Activated CD4-positive, alpha-beta memory T cell treated with anti-CD3 and anti-CD28 coated beads for 36 hours (primary cell): Measurements from ENCODE around the gene SPECC1L. TPM values are rescaled to one million over a fixed set of nuclear protein-coding genes. Genes with fewer than 3 reads are reported as not detected.

ENCODE experiments used
- CTCF ChIA-PET: fragments of 350-600 bp; sonication (Branson Sonifier 250); formaldehyde crosslinking; loops from one replicate; lab custom pipeline; 2021; ENCODE audit warnings: antibody characterized with exemption, inconsistent platforms; lab: Charles Lee
- POLR2A ChIA-PET: fragments of 350-600 bp; sonication (Branson Sonifier 250); formaldehyde crosslinking; loops from one replicate; lab custom pipeline; 2021; ENCODE audit warnings: antibody characterized with exemption; lab: Charles Lee
- DNase-seq: peaks from one replicate; pipeline ENCODE4 v3.0.0-alpha.2; 2020
- H3K27ac Mint-ChIP-seq: one replicate; pipeline ENCODE4 v1.8.0; 2021; ENCODE audit warnings: mixed read lengths
- H3K27me3 Mint-ChIP-seq: one replicate; pipeline ENCODE4 v1.8.0; 2021; ENCODE audit warnings: mixed read lengths
- H3K36me3 Mint-ChIP-seq: one replicate; pipeline ENCODE4 v1.8.0; 2021; ENCODE audit warnings: mixed read lengths
- H3K4me1 Mint-ChIP-seq: one replicate; pipeline ENCODE4 v1.8.0; 2021; ENCODE audit warnings: low read depth, mixed read lengths
- H3K4me3 Mint-ChIP-seq: one replicate; pipeline ENCODE4 v1.8.0; 2021; ENCODE audit warnings: mild to moderate bottlenecking, mixed read lengths
- H3K9me3 Mint-ChIP-seq: one replicate; pipeline ENCODE4 v1.8.0; 2021; ENCODE audit warnings: mixed read lengths
- intact Hi-C: fragments of 100-400 bp; cut with micrococcal nuclease; formaldehyde crosslinking; loops from one replicate; pipeline ENCODE4 v1.15.1; 2023
- total RNA-seq, 2 experiments: library from RNA; stranded (reverse); gene quantifications; one replicate each; pipeline ENCODE4 v1.2.3, GENCODE V29; 2021

The SPECC1L gene
- total RNA-seq, 2 experiments from 2014 or later, result 27.7 to 34.3 TPM

DNA sequence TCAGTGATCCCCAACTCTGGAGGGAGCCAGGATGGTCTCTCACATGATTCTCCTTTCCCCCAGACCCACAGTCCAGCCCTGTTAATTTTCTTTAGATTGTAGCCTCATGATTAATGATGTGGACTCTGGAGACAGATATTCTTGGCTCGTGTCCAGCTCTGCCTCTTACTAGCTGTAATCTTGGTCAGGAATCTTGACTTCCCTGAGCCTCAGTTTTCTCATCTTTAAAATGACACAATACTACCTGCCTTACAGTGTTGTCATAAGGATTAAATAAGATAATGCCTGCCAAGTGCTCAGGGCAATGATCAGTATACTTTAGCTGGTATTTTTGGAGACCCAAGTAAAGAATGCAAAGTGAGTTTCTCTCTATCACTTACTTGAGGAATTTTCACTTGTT lies 60.0 kb downstream of the SPECC1L start:
- ChIA-PET POLR2A (no interaction called here), CTCF (interaction anchor here (2.3 kb wide), 1 partner anchor 191 kb away, joined by 6 read pairs; no protein-coding TSS in a partner anchor)
- no peaks in the 10 kb centered on the region for H3K27me3 Mint-ChIP-seq
- H3K4me3 Mint-ChIP-seq, result no peak overlapping the region
- intact Hi-C loops, result no loop called here
- H3K27ac Mint-ChIP-seq, result no peak overlapping the region
- H3K4me1 Mint-ChIP-seq, result peaks cover 16% of the 10 kb centered on the region
- no peaks in the 10 kb centered on the region for H3K9me3 Mint-ChIP-seq
- no peak for DNase-seq
- peaks cover 33% of the 10 kb centered on the region for H3K36me3 Mint-ChIP-seq

DNA sequence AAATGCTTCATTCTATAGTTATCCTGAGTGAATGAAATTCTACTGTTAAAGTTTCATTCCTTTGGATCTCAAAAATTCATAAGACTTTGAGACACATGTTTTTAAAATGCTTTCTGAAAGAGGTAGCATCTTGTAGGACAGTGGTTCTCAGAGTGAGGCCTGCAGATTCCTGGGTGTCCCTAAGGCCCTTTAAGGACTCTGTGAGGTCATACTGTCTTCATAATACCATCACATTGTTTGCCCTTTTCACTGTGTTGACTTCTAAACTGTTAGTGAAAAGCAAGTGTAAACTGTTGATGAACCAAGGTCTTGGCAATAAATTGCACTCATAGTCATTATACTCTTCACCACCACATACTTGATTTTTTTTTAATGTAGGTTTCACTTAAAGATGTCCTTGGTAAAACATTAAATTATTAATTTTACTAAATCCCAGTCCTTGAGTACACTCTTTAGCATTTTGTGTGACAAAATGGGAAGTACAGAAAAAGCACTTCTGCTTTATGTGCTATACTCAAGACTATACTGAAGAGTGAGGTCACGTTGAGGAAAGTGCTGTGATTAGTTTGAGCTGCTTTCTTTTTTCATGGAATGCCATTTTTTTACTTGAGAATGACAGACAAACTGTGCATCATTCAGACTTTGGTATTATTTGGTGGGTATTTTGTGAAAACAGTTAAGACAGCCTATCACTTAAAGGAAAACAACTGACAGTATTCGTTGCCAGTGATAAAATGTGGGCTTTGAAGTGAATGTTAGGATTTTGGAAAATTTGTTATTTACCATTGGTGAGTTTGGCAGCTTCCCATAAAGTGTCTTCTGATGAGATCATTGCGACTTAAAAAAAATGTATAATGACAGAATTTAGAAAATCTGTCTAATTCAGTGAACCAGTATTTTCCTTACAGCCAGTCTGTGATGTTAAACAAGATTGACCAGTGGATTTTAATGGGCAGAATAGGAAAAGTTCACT lies 61.1 kb downstream of the SPECC1L start:
- intact Hi-C loops, result no loop called here
- no peaks in the 10 kb centered on the region for H3K27me3 Mint-ChIP-seq
- CTCF ChIA-PET, result interaction anchor here (0.7 to 2.3 kb wide), 2 partner anchors 80 to 190 kb away, joined by 4 to 6 read pairs; no protein-coding TSS in a partner anchor

DNA sequence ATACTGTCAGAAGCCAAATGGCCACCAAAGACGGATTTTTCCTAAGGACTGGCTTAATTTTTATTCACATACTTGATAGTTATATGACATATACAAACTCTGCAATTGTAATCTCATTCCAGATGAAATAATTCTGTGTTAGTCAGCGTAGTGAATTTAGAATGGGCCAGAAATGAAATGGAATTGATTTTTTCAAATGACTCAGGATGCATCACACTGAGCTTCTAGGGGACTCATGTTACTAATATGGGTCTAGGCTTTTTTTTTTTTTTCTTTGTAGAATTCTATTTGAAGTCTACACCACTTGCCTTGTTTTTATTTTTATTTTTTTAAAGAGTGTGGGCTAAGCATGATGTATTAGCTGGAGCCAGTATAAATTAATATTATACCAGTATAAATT lies 62.7 kb downstream of the SPECC1L start:
- no peak for DNase-seq
- intact Hi-C loops, result no loop called here
- ChIA-PET POLR2A (no interaction called here), CTCF (no interaction called here)
- Mint-ChIP-seq H3K4me1 (peaks cover 11% of the 10 kb centered on the region), H3K27me3 (no peaks in the 10 kb centered on the region), H3K4me3 (no peak overlapping the region), H3K9me3 (no peaks in the 10 kb centered on the region), H3K36me3 (peaks cover 31% of the 10 kb centered on the region), H3K27ac (no peak overlapping the region)

More for the DNA sequence above, 61.1 kb downstream of the SPECC1L start:
- H3K27ac Mint-ChIP-seq, result no peak overlapping the region
- H3K9me3 Mint-ChIP-seq, result no peaks in the 10 kb centered on the region
- H3K4me1 Mint-ChIP-seq, result peaks cover 11% of the 10 kb centered on the region
- no peak overlapping the region for H3K4me3 Mint-ChIP-seq
- POLR2A ChIA-PET, result interaction anchor here (0.6 kb wide), 2 partner anchors 9 kb away, joined by 3 read pairs; no protein-coding TSS in a partner anchor
- DNase-seq, result no peak
- peaks cover 31% of the 10 kb centered on the region for H3K36me3 Mint-ChIP-seq

DNA sequence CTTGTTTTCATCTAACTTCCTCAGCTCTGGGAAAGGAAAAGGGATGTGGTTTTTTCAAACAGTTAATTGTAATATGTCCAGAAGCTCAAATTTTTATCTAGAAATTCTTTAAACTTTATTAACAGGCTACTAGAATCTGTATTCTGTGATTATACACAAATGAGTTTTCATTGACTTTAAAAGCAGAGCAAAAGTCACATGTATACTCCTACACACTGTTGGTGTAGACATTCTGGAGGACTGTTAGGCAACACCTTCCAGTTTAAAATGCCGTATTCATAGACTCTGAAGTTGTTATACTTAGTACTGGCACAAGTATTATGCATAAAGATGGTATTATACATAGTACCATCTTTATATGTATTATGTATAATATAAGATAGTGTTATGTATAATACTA lies 64.9 kb downstream of the SPECC1L start:
- no peaks in the 10 kb centered on the region for H3K9me3 Mint-ChIP-seq
- DNase-seq, result no peak
- ChIA-PET POLR2A (no interaction called here), CTCF (no interaction called here)
- intact Hi-C loops, result no loop called here
- H3K27me3 Mint-ChIP-seq, result no peaks in the 10 kb centered on the region
- H3K27ac Mint-ChIP-seq, result no peak overlapping the region
- peaks cover 1% of the 10 kb centered on the region for H3K4me1 Mint-ChIP-seq
- no peak overlapping the region for H3K4me3 Mint-ChIP-seq
- peaks cover 22% of the 10 kb centered on the region for H3K36me3 Mint-ChIP-seq

DNA sequence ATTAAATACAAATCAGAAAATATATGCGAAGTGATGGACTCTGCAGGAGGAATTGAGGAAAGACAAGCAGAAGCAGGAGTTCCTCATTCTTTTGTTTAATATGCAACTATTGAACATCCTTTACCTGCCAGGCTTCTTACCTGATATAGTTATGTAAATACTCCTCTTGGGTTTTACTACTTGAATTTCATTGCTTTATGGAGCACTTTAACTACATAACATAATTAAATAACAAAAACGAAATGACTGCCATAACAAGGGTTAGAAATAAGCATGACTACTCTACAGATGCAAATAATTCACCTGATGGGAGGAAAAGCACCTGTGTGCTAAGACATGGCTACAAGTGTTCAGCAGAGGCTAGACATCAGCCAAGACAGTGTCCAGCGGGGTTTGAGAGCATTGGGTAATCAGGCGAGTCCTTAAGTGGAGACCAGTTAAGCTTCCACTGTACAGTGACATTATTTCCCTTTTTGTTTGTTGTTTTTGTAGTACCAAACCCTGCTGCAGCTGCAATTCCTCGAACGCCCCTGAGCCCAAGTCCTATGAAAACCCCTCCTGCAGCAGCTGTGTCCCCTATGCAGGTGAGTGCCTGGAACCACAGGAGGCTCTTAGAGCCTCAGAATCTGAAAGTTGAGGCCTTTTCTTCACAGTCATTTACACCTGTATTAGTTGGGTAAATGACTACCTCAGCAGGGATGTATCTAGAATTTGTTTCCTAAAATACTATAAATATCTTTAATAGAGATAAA lies 67.4 kb downstream of the SPECC1L start:
- Mint-ChIP-seq H3K4me1 (peaks cover 1% of the 10 kb centered on the region), H3K27me3 (no peaks in the 10 kb centered on the region), H3K27ac (no peak overlapping the region), H3K4me3 (no peak overlapping the region), H3K9me3 (no peaks in the 10 kb centered on the region), H3K36me3 (peaks cover 23% of the 10 kb centered on the region)
- ChIA-PET CTCF (no interaction called here), POLR2A (no interaction called here)
- no peak for DNase-seq
- intact Hi-C loops, result no loop called here

DNA sequence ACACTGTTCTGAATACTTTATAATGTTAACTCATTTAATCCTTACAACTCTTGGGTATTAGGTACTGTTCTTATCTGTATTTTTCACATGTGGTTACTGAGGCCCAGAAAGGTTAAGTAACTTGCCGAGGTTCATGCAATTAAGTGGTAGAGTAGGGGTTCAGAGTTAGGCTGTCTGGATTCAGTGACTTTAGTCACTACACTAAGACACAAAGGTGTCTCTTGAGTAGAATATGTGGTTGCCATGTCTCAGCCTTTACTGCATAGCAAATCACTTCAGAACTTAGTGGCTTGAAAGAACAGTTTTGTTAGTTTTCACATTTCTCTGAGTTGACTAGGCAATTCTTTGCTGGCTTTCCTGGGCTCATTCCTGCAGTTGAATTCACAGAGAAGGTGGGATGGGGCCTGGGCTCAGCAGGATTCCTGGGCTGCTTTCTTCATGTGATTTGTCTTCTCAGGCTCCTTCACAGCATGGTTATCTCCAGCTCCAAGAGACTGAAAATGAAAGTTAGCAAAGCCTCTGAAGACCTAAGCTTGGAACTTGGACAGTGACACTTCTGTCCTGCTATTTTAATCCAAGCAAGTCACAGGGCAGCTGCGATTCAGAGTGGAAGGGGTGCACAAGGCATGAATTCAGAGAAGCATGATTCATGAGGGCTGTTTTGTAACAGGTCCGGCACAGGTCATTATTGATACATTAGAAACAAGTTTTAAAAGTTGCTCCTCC lies 68.3 kb downstream of the SPECC1L start:
- intact Hi-C loops, result no loop called here
- Mint-ChIP-seq H3K27ac (no peak overlapping the region), H3K4me3 (no peak overlapping the region), H3K4me1 (peaks cover 1% of the 10 kb centered on the region), H3K36me3 (peaks cover 24% of the 10 kb centered on the region), H3K9me3 (no peaks in the 10 kb centered on the region), H3K27me3 (no peaks in the 10 kb centered on the region)
- no peak for DNase-seq
- CTCF ChIA-PET, result no interaction called here
- POLR2A ChIA-PET, result no interaction called here

DNA sequence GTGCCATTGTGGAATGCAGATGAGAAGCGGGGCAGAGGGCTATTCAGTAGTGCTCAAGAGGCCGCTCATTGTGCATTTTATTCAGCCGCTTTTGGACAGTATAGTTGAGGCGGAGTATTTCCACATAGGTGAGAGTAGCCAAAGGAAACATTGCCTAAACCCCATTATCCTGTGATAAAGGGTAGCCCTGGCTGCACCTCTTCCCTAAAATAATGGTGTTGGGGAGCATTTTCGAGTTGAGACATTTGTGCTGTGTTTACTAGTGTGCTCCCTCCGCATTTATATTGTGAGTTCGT lies 68.8 kb downstream of the SPECC1L start:
- Mint-ChIP-seq H3K9me3 (no peaks in the 10 kb centered on the region), H3K27ac (no peak overlapping the region), H3K36me3 (peaks cover 26% of the 10 kb centered on the region), H3K4me3 (no peak overlapping the region), H3K4me1 (peaks cover 1% of the 10 kb centered on the region), H3K27me3 (no peaks in the 10 kb centered on the region)
- CTCF ChIA-PET, result no interaction called here
- DNase-seq, result no peak
- POLR2A ChIA-PET, result no interaction called here
- intact Hi-C loops, result no loop called here

DNA sequence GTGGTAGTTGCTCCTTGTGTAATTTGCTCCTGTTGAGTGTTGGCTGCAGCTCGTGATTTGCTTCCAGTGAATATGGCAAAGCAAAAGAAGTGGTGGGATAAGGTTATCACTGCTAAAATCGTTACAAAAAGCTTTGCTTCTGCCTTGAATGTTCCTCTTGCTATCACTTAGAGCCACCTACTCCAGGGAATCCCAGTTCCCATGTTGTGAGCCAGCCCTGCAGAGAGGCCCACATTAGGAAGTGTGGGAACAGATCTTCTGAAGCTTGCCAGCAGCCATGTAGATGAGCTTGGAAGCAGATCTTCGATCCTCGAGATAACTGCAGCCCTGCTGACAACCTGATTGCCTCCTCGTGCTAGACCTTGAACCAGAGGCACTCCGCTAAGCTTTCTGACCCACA lies 71.0 kb downstream of the SPECC1L start:
- CTCF ChIA-PET, result interaction anchor here (1.2 kb wide), 1 partner anchor 83 kb away, joined by 3 read pairs; no protein-coding TSS in a partner anchor
- Mint-ChIP-seq H3K27ac (no peak overlapping the region), H3K36me3 (peaks cover 22% of the 10 kb centered on the region), H3K4me3 (no peak overlapping the region), H3K27me3 (no peaks in the 10 kb centered on the region), H3K9me3 (no peaks in the 10 kb centered on the region), H3K4me1 (no peaks in the 10 kb centered on the region)
- intact Hi-C loops, result no loop called here
- no peak for DNase-seq
- POLR2A ChIA-PET, result interaction anchor here (0.6 kb wide), 1 partner anchor 10 kb away, joined by 3 read pairs; no protein-coding TSS in a partner anchor

DNA sequence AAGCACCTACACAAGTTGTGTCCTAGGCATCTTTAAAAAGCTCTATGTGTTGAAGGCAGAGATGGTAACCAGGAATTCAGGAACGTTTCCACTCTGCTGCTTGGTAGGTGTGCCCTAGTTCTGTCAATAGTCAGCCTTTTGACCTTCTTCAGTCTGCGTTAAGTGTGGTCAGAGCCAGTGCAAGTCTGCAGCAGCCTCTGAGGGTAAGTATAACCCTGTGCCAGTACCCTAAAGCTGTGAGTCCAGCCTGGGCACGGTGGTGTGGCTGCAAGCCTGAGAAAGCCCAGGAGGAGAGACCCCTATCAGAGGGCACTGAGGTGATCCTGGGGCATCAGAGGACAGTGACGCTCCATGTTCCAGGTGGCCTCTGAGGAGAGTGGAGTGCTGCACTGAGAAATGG lies 80.0 kb downstream of the SPECC1L start:
- Mint-ChIP-seq H3K27me3 (no peaks in the 10 kb centered on the region), H3K4me1 (no peaks in the 10 kb centered on the region), H3K4me3 (no peak overlapping the region), H3K36me3 (peaks cover 48% of the 10 kb centered on the region), H3K27ac (no peak overlapping the region), H3K9me3 (peaks cover 4% of the 10 kb centered on the region)
- DNase-seq, result no peak
- CTCF ChIA-PET, result no interaction called here
- intact Hi-C loops, result no loop called here
- POLR2A ChIA-PET, result no interaction called here

DNA sequence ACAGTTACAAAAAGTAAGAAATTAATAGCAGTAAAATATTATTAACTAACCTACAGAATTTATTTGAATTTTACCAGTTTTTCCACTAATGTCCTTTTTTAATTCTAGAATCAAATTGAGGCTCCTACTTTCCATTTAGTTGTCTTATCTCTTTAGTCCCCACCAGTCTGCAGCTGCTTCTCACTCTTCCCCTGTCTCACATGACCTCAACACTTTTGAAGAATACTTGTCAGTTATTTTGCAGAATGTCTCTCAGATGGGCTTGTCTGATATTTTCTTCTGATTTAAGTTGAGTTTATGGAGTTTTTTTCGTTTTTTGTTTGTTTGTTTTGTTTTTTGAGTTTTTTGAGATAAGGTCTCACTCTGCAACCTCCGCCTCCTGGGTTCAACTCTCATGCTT lies 82.5 kb downstream of the SPECC1L start:
- no peaks in the 10 kb centered on the region for H3K4me1 Mint-ChIP-seq
- H3K36me3 Mint-ChIP-seq, result peaks cover 44% of the 10 kb centered on the region
- peaks cover 4% of the 10 kb centered on the region for H3K9me3 Mint-ChIP-seq
- H3K27ac Mint-ChIP-seq, result no peak overlapping the region
- intact Hi-C loops, result no loop called here
- ChIA-PET CTCF (no interaction called here), POLR2A (no interaction called here)
- no peak overlapping the region for H3K4me3 Mint-ChIP-seq
- DNase-seq, result no peak
- no peaks in the 10 kb centered on the region for H3K27me3 Mint-ChIP-seq

DNA sequence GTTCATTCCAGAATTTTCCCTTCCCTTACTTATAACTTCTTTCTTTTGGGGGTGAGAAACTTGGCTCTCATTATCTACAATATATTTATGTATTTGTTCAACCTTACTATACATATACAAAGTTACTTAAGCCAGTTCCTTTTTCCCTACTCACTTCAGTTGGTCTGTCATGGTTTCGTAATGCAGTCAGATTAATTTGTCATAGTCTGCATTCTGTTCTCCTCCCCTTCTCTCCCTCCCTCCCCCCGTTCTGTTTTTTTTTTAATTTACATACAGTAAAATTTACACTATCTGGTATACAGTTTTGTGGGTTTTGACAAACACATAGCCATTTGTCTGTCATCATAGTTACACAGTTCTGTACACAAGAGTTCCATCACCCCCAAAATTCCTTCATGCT lies 84.9 kb downstream of the SPECC1L start:
- POLR2A ChIA-PET, result no interaction called here
- CTCF ChIA-PET, result no interaction called here
- intact Hi-C loops, result no loop called here
- Mint-ChIP-seq H3K4me3 (no peak overlapping the region), H3K27me3 (no peaks in the 10 kb centered on the region), H3K36me3 (peaks cover 35% of the 10 kb centered on the region), H3K27ac (no peak overlapping the region), H3K9me3 (peaks cover 4% of the 10 kb centered on the region), H3K4me1 (no peaks in the 10 kb centered on the region)
- no peak for DNase-seq

DNA sequence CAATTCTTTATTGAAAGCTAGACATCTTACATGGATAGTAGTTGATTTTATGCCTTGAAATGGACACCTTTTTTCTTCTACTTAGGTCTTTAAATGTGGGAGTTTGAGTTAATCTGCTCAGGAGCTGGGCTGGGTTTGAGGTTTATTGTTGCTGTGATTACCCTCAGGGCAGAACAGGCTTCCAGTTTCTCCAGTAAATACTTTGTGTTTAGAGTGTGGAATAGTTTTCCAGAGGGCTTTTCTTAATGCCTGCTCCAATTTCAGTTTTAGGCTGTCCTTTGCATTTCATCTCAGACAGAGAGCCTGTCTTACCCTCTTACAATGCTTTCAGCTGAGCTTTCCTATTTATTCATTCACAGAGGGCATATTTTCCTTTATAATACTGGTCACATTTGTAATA lies 86.9 kb downstream of the SPECC1L start:
- H3K4me3 Mint-ChIP-seq, result no peak overlapping the region
- intact Hi-C loops, result no loop called here
- DNase-seq, result no peak
- no peaks in the 10 kb centered on the region for H3K4me1 Mint-ChIP-seq
- ChIA-PET POLR2A (no interaction called here), CTCF (no interaction called here)
- no peaks in the 10 kb centered on the region for H3K27me3 Mint-ChIP-seq
- H3K9me3 Mint-ChIP-seq, result peaks cover 4% of the 10 kb centered on the region
- no peak overlapping the region for H3K27ac Mint-ChIP-seq
- peaks cover 25% of the 10 kb centered on the region for H3K36me3 Mint-ChIP-seq
